HepG2 (cell line): ENCODE results near the gene RBM47. TPM values are rescaled to one million over a fixed set of nuclear protein-coding genes. Genes with fewer than 3 reads are reported as not detected.

Experiments
- ATAD3A ChIP-seq: sonication (generic); formaldehyde crosslinking; IDR thresholded peaks from 2 replicates; pipeline ENCODE4 v1.4.0; 2020; ENCODE audit warnings: missing genetic modification reagents
- ATF7 ChIP-seq, 2 experiments: fragments of 450-650 bp in 1 of 2; sonication (generic) in 1 of 2; formaldehyde crosslinking in 1 of 2; IDR thresholded peaks; 2 replicates each; pipeline versions ENCODE4 v1.4.0 to v1.6.1; 2016 to 2020; ENCODE audit warnings: antibody characterized with exemption in 1 of 2, mild to moderate bottlenecking in 1 of 2, missing genetic modification reagents in 1 of 2
- CBX2 ChIP-seq, 2 experiments: fragments of 200-600 bp in 1 of 2; sonication (generic); formaldehyde crosslinking in 1 of 2; IDR thresholded peaks; 2 replicates each; pipeline versions ENCODE4 v1.7.0 to v1.8.1; 2018 to 2022; ENCODE audit warnings: low read depth in 2 of 2, low read length in 1 of 2, mild to moderate bottlenecking in 1 of 2, missing genetic modification reagents in 1 of 2
- IKZF1 ChIP-seq: fragments of 450-650 bp; IDR thresholded peaks from 2 replicates; pipeline ENCODE4 v1.7.1; 2016
- KAT7 ChIP-seq: IDR thresholded peaks from 2 replicates; pipeline ENCODE4 v1.6.1; 2018; ENCODE audit warnings: borderline replicate concordance, missing compliant biosample characterization
- KAT8 ChIP-seq: IDR thresholded peaks from 2 replicates; pipeline ENCODE4 v1.6.1; 2016; ENCODE audit warnings: missing genetic modification reagents, missing compliant biosample characterization
- MATR3 ChIP-seq: sonication (generic); formaldehyde crosslinking; IDR thresholded peaks from 2 replicates; pipeline ENCODE4 v1.4.0; 2020; ENCODE audit warnings: missing genetic modification reagents
- MLLT10 ChIP-seq: sonication (generic); formaldehyde crosslinking; IDR thresholded peaks from 2 replicates; pipeline ENCODE4 v1.4.0; 2020; ENCODE audit warnings: missing genetic modification reagents
- NCOA1 ChIP-seq: sonication (generic); formaldehyde crosslinking; IDR thresholded peaks from 2 replicates; pipeline ENCODE4 v1.9.0; 2021; ENCODE audit warnings: missing genetic modification reagents
- NR2F2 ChIP-seq: IDR thresholded peaks from 2 replicates; pipeline ENCODE4 v1.6.1; 2012; ENCODE audit warnings: low read depth, inconsistent platforms, borderline replicate concordance
- TBX2 ChIP-seq: sonication (generic); formaldehyde crosslinking; IDR thresholded peaks from 2 replicates; pipeline ENCODE4 v1.5.0; 2020; ENCODE audit warnings: missing genetic modification reagents, mild to moderate bottlenecking, borderline replicate concordance
- TMF1 ChIP-seq: sonication (generic); formaldehyde crosslinking; IDR thresholded peaks from 2 replicates; pipeline ENCODE4 v1.8.1; 2022; ENCODE audit warnings: low read depth, missing genetic modification reagents
- ZMYM3 ChIP-seq: sonication (generic); formaldehyde crosslinking; IDR thresholded peaks from 2 replicates; pipeline ENCODE4 v1.5.1; 2020; ENCODE audit warnings: mild to moderate bottlenecking, missing genetic modification reagents
- ZNF337 ChIP-seq: sonication (generic); formaldehyde crosslinking; IDR thresholded peaks from 2 replicates; pipeline ENCODE4 v1.5.1; 2020; ENCODE audit warnings: missing genetic modification reagents, low read depth, mild to moderate bottlenecking, borderline replicate concordance
- ZNF564 ChIP-seq: sonication (generic); formaldehyde crosslinking; IDR thresholded peaks from 2 replicates; pipeline ENCODE4 v1.8.1; 2023; ENCODE audit warnings: mild to moderate bottlenecking, missing genetic modification reagents
- ZNF678 ChIP-seq: sonication (generic); formaldehyde crosslinking; IDR thresholded peaks from 2 replicates; pipeline ENCODE4 v1.4.0; 2020; ENCODE audit warnings: mild to moderate bottlenecking, missing genetic modification reagents
- ZNF7 ChIP-seq: IDR thresholded peaks from 2 replicates; pipeline ENCODE4 v1.6.1; 2016; ENCODE audit warnings: missing biosample characterization, missing genetic modification reagents
- ZNF720 ChIP-seq: sonication (generic); formaldehyde crosslinking; IDR thresholded peaks from 2 replicates; pipeline ENCODE4 v1.4.0; 2020; ENCODE audit warnings: missing genetic modification reagents
- ZNF782 ChIP-seq: sonication (generic); formaldehyde crosslinking; IDR thresholded peaks from 2 replicates; pipeline ENCODE4 v1.4.0; 2020; ENCODE audit warnings: missing genetic modification reagents, mild to moderate bottlenecking, borderline replicate concordance
- ZNF790 ChIP-seq: sonication (generic); formaldehyde crosslinking; IDR thresholded peaks from 2 replicates; pipeline ENCODE4 v1.8.0; 2022; ENCODE audit warnings: missing genetic modification reagents, mild to moderate bottlenecking, borderline replicate concordance
- polyA plus RNA-seq, 8 experiments: library from polyadenylated mRNA; depleted of rRNA in 3 of 8; stranded (reverse) in 7 of 8; unstranded in 1 of 8; fragments of >200 nt; fragmentation: Illumina TruSeq in 4 of 8; extraction: Trizol in 4 of 8; gene quantifications; 2 replicates each; pipeline versions ENCODE4 v1.2.1 to v1.2.3, GENCODE V29; 2011 to 2016; ENCODE audit warnings: low read depth in 4 of 8, missing spikeins in 1 of 8, mixed read lengths in 1 of 8; ENCODE audit not compliant: insufficient read depth in 1 of 8
- total RNA-seq, 5 experiments: library from RNA; depleted of rRNA; stranded (reverse); fragments of >200 nt; fragmentation: Illumina TruSeq; extraction: Trizol; gene quantifications; 2 replicates each; pipeline ENCODE4 v1.2.3, GENCODE V29; 2016; ENCODE audit warnings: low read depth in 1 of 5
- TF ChIP-seq, protein P1 (sequence below): sonication (generic); formaldehyde crosslinking; IDR thresholded peaks from 2 replicates; pipeline ENCODE4 v1.5.1; 2020; ENCODE audit warnings: missing genetic modification reagents, mild to moderate bottlenecking, borderline replicate concordance
- TF ChIP-seq, protein P2 (sequence below): sonication (generic); formaldehyde crosslinking; IDR thresholded peaks from 2 replicates; pipeline ENCODE4 v1.8.0; 2022; ENCODE audit warnings: low read depth, missing genetic modification reagents
- TF ChIP-seq, protein P3 (sequence below): sonication (generic); formaldehyde crosslinking; IDR thresholded peaks from 2 replicates; pipeline ENCODE4 v1.4.0; 2020; ENCODE audit warnings: missing genetic modification reagents, low read depth, mild to moderate bottlenecking, borderline replicate concordance
- TF ChIP-seq, protein P4 (sequence below): sonication (generic); formaldehyde crosslinking; IDR thresholded peaks from 2 replicates; pipeline ENCODE4 v1.5.1; 2020; ENCODE audit warnings: missing genetic modification reagents, mild to moderate bottlenecking, borderline replicate concordance
- TF ChIP-seq, protein P5 (sequence below): sonication (generic); formaldehyde crosslinking; conservative IDR thresholded peaks from 2 replicates; pipeline ENCODE4 v1.8.0; 2022; ENCODE audit warnings: missing genetic modification reagents

The RBM47 gene
- total and polyA plus RNA-seq, 2 of the 13 experiments (the other 11 are each of a cell fraction or from before 2014, with no cell fraction given), result 1.2 to 2.5 TPM

DNA sequence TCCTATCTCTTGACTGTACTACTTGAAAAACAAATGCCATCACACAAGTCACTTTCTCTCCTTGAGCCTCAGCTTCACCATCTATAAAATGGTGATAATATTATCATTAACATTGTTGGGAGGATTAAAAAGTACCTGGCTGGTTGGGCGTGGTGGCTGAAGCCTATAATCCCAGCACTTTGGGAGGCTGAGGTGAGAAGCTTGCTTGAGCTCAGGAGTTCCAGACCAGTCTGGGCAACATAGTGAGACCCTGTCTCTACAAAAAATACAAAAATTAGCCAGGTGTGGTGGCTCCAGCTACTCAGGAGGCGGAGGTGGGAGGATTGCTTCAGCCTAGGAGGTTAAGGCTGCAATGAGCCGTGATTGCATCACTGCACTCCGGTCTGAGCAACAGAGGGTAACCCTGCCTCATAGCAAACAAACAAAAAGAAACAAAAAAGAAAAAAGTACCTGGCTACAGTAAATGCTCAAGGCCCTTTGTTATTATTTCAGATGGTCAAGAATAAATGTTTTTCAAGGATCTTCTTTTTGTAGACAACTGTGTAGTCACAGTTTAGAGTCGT, 174.2 kb downstream of the RBM47 start (continued):
- TF ChIP-seq ZNF790 (CRISPR knock-in tag) (no peak), ATAD3A (no peak), ZNF564 (CRISPR knock-in tag) (no peak), NCOA1 (CRISPR knock-in tag) (no peak), ZNF720 (CRISPR knock-in tag) (no peak), MLLT10 (CRISPR knock-in tag) (no peak), KAT8 (CRISPR knock-in tag) (0 out of 2 replicates have a peak, but pooled peaks have one; percentile 12), ATF7 (IDR thresholded peaks at IDR 0.05) (peak; percentile 56), ATF7 (CRISPR knock-in tag; IDR thresholded peaks at IDR 0.05) (no peak), TBX2 (CRISPR knock-in tag) (no peak), ZNF7 (no peak), MATR3 (CRISPR knock-in tag) (no peak), ZMYM3 (peak; percentile 68), NR2F2 (no peak), IKZF1 (no peak), KAT7 (CRISPR knock-in tag) (no peak), ZNF678 (CRISPR knock-in tag) (no peak), ZNF782 (CRISPR knock-in tag) (no peak), CBX2 (IDR thresholded peaks at IDR 0.05; ENCODE audit: low read depth, low read length) (no peak), CBX2 (CRISPR knock-in tag; IDR thresholded peaks at IDR 0.05; ENCODE audit: low read depth) (no peak), TMF1 (CRISPR knock-in tag) (no peak), ZNF337 (CRISPR knock-in tag) (no peak)
- TF ChIP-seq, protein P1, sequence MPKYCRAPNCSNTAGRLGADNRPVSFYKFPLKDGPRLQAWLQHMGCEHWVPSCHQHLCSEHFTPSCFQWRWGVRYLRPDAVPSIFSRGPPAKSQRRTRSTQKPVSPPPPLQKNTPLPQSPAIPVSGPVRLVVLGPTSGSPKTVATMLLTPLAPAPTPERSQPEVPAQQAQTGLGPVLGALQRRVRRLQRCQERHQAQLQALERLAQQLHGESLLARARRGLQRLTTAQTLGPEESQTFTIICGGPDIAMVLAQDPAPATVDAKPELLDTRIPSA (CRISPR knock-in tag), result no peak
- TF ChIP-seq, protein P2, sequence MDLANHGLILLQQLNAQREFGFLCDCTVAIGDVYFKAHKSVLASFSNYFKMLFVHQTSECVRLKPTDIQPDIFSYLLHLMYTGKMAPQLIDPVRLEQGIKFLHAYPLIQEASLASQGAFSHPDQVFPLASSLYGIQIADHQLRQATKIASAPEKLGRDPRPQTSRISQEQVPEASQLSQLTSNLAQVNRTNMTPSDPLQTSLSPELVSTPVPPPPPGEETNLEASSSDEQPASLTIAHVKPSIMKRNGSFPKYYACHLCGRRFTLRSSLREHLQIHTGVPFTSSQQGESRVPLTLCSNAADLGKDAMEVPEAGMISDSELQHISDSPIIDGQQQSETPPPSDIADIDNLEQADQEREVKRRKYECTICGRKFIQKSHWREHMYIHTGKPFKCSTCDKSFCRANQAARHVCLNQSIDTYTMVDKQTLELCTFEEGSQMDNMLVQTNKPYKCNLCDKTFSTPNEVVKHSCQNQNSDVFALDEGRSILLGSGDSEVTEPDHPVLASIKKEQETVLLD (CRISPR knock-in tag), result no peak
- TF ChIP-seq, protein P3, sequence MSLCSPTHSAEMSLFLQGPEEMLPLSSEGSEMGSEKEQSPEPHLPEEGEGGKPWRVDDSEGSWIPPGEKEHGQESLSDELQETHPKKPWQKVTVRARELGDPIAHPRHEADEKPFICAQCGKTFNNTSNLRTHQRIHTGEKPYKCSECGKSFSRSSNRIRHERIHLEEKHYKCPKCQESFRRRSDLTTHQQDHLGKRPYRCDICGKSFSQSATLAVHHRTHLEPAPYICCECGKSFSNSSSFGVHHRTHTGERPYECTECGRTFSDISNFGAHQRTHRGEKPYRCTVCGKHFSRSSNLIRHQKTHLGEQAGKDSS, result no peak
- TF ChIP-seq, protein P4, sequence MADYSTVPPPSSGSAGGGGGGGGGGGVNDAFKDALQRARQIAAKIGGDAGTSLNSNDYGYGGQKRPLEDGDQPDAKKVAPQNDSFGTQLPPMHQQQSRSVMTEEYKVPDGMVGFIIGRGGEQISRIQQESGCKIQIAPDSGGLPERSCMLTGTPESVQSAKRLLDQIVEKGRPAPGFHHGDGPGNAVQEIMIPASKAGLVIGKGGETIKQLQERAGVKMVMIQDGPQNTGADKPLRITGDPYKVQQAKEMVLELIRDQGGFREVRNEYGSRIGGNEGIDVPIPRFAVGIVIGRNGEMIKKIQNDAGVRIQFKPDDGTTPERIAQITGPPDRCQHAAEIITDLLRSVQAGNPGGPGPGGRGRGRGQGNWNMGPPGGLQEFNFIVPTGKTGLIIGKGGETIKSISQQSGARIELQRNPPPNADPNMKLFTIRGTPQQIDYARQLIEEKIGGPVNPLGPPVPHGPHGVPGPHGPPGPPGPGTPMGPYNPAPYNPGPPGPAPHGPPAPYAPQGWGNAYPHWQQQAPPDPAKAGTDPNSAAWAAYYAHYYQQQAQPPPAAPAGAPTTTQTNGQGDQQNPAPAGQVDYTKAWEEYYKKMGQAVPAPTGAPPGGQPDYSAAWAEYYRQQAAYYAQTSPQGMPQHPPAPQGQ (CRISPR knock-in tag), result no peak
- TF ChIP-seq, protein P5, sequence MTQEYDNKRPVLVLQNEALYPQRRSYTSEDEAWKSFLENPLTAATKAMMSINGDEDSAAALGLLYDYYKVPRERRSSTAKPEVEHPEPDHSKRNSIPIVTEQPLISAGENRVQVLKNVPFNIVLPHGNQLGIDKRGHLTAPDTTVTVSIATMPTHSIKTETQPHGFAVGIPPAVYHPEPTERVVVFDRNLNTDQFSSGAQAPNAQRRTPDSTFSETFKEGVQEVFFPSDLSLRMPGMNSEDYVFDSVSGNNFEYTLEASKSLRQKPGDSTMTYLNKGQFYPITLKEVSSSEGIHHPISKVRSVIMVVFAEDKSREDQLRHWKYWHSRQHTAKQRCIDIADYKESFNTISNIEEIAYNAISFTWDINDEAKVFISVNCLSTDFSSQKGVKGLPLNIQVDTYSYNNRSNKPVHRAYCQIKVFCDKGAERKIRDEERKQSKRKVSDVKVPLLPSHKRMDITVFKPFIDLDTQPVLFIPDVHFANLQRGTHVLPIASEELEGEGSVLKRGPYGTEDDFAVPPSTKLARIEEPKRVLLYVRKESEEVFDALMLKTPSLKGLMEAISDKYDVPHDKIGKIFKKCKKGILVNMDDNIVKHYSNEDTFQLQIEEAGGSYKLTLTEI (CRISPR knock-in tag), result no peak
